GM18508 (cell line): ENCODE data around the gene KCTD18.

Experiments used
- ATAC-seq: cut with Tn5 transposase; IDR thresholded peaks from one replicate; pipeline ENCODE4 v1.9.1; 2021; ENCODE audit warnings: moderate number of reproducible peaks; ENCODE audit not compliant: insufficient read depth, unreplicated experiment

Gene KCTD18

GRCh38 chr2:200459101-200459500 is 50.8 kb downstream of the KCTD18 start:
- no peak for ATAC-seq

GRCh38 chr2:200456567-200456966 is 53.3 kb downstream of the KCTD18 start:
- no peak for ATAC-seq

- ATAC-seq = peak; percentile 57
These were observed 53.9 kb downstream of the KCTD18 start for GRCh38 chr2:200455958-200456421.

GRCh38 chr2:200454927-200455801 is 54.7 kb downstream of the KCTD18 start:
- ATAC-seq = peak; percentile 85

GRCh38 chr2:200453853-200454534 is 55.9 kb downstream of the KCTD18 start:
- no peak for ATAC-seq

- ATAC-seq = no peak
These were observed 56.6 kb downstream of the KCTD18 start for GRCh38 chr2:200453142-200453852.

GRCh38 chr2:200452377-200452776 is 57.5 kb downstream of the KCTD18 start:
- no peak for ATAC-seq

- ATAC-seq = no peak
These were observed 58.4 kb downstream of the KCTD18 start for GRCh38 chr2:200451511-200451910.

- no peak for ATAC-seq
These were observed 59.6 kb downstream of the KCTD18 start for GRCh38 chr2:200450288-200450687.

- ATAC-seq = no peak
These were observed 60.7 kb downstream of the KCTD18 start for GRCh38 chr2:200449149-200449548.

- no peak for ATAC-seq
These were observed 61.4 kb downstream of the KCTD18 start for GRCh38 chr2:200448455-200448854.

GRCh38 chr2:200447139-200447855 is 62.6 kb downstream of the KCTD18 start:
- ATAC-seq = no peak

- ATAC-seq = no peak
These were observed 63.3 kb downstream of the KCTD18 start for GRCh38 chr2:200446612-200447011.

- no peak for ATAC-seq
These were observed 64.6 kb downstream of the KCTD18 start for GRCh38 chr2:200445284-200445683.

- ATAC-seq = no peak
These were observed 65.3 kb downstream of the KCTD18 start for GRCh38 chr2:200444530-200444929.

- no peak for ATAC-seq
These were observed 66.0 kb downstream of the KCTD18 start for GRCh38 chr2:200443916-200444315.

- no peak for ATAC-seq
These were observed 66.5 kb downstream of the KCTD18 start for GRCh38 chr2:200443376-200443775.

GRCh38 chr2:200442471-200442870 is 67.4 kb downstream of the KCTD18 start:
- ATAC-seq = no peak

GRCh38 chr2:200439981-200440380 is 69.9 kb downstream of the KCTD18 start:
- ATAC-seq = no peak
